ENCODE data around the gene CARS1.
A peak's percentile ranks its signal among the peaks of the same experiment; 100 is the strongest.

Gene CARS1

DNA sequence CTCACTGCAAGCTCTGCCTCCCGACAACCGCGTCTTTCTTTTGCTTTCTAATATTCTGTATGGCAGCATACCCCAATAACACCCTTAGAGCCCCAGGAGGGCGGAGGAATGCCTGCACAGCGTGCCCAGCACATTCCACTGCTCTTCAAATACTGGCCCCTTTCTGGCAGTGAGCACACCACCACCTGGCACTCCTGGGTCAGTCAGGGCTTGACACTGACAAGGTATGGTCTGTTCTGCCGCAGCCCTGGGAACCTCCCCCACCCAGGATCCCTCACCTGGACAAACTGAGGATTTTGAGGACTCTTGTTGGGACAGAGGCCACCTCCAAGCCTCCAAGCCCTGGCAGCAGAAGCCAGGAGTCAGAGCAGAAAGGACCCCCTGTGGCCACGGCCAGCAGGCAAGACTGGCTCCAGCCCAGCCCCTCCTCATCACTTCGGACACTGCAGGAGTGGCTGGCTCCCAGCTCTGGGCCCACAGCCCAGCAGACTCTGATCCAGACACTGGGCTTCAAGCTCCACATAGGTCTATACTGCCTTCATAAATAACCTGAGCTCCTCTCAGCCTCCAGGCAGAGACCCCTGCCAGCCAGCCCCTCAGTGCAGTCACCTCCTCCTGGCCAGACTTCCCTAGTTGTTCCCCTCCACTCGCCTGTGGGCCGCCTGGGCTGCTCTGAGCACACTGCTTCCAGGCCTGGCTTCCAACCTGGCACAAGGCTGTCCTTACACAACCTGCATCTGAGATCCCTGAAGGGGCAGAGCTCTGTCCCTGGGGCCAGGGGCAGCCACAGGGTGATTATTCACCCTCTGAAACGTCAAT lies 14.5 kb downstream of the CARS1 start:
- CTCF ChIA-PET, result interaction anchor here (1.0 to 1.3 kb wide), 2 partner anchors 38 to 46 kb away, joined by 3 to 4 read pairs; no protein-coding TSS in a partner anchor
- H3K27ac ChIP-seq (ENCODE audit: insufficient read depth in 1 of 2, low read depth in 1 of 2, low read length in 2 of 2, poor library complexity in 1 of 2, severe bottlenecking in 2 of 2), result no peak overlapping the region

DNA sequence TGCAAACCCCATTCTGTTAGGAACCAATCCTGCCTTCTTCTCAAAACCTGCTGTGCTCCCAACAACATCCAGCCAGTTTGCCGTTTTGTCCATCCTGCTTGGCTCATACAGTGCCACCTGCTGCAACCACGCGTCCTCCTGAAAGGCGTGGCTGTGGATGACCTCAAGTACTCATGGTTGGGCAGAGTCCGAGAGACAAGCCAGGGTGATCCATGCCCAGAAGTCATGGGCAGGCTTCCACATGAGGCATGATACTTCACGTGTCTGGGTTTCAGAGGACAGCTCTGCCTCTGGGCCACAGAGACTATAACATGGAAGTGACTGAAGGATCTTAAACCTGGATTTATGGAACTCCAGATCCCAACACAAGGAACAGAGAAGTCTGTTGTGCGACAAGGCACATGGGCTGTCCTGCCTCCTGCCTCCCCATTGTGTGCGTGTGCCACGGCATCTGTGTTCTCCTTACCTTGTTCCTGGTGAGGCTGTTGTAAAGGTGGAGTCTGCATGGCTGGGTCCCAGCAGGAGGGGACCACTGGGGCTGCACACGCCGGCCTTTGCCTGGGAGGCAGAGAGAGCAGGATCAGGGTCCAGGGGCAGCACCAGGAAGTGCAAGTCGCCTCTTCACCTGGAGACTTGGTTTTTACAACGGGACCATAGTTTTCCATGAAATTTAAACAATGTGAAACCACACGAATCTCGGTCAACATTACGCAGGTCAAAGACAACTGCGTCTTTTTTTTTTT lies 15.4 kb downstream of the CARS1 start:
- H3K4me3 ChIP-seq (ENCODE audit: control insufficient read depth in 1 of 7, extremely low read depth in 1 of 7, insufficient read depth in 4 of 7, low read depth in 2 of 7, low read length in 6 of 7), result no peak overlapping the region
- H3K9me3 ChIP-seq (ENCODE audit: control extremely low read depth in 1 of 5, control insufficient read depth in 4 of 5, insufficient read depth in 2 of 5, low read depth in 1 of 5, low read length in 4 of 5), result no peaks in the 10 kb centered on the region
- peaks cover 12 to 76% (median 54%) of the 10 kb centered on the region in 4 experiments for H3K36me3 ChIP-seq (ENCODE audit: control insufficient read depth in 4 of 4, insufficient read depth in 4 of 4, low read length in 3 of 4)

More for the DNA sequence above, 14.5 kb downstream of the CARS1 start:
- DNase-seq, result no peak
- Histone ChIP-seq H3K4me1 (ENCODE audit: control extremely low read depth in 1 of 4, control insufficient read depth in 4 of 4, insufficient read depth in 4 of 4, low read length in 3 of 4) (no peaks in the 10 kb centered on the region), H3K9me3 (ENCODE audit: control extremely low read depth in 1 of 5, control insufficient read depth in 4 of 5, insufficient read depth in 2 of 5, low read depth in 1 of 5, low read length in 4 of 5) (no peaks in the 10 kb centered on the region), H3K27me3 (replicated peaks in 2 of 5; ENCODE audit: control insufficient read depth in 4 of 5, insufficient read depth in 5 of 5, low read length in 4 of 5) (no peaks in the 10 kb centered on the region), H3K36me3 (ENCODE audit: control insufficient read depth in 4 of 4, insufficient read depth in 4 of 4, low read length in 3 of 4) (peaks cover 12 to 69% (median 51%) of the 10 kb centered on the region in 4 experiments), H3K4me3 (ENCODE audit: control insufficient read depth in 1 of 7, extremely low read depth in 1 of 7, insufficient read depth in 4 of 7, low read depth in 2 of 7, low read length in 6 of 7) (no peak overlapping the region)
- 98% methylated on average over 6 of the region's 11 CpGs for WGBS (ENCODE audit: insufficient coverage)
- POLR2A ChIA-PET, result no interaction called here

DNA sequence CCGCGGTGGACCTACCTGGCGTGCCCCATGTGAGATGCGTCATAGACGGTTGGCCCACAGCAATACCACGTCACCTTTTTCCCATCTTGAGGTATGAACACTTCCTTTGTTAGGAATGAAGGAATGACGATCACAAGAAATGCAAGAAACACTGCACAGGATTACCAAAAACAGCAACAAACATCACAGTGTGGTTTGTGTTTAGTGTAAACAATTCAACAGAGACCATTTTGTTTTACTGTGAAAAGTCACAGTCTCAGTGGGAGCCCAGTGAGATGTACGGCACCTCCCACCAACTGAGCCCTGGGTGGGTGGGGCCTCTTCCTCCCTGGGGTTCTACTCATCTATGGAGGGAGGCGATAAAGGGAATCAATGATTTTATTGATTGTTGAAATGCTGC lies 16.3 kb downstream of the CARS1 start:
- H3K9me3 ChIP-seq (ENCODE audit: control extremely low read depth in 1 of 5, control insufficient read depth in 4 of 5, insufficient read depth in 2 of 5, low read depth in 1 of 5, low read length in 4 of 5), result no peaks in the 10 kb centered on the region
- no peaks in the 10 kb centered on the region for H3K27me3 ChIP-seq (replicated peaks in 2 of 5; ENCODE audit: control insufficient read depth in 4 of 5, insufficient read depth in 5 of 5, low read length in 4 of 5)
- CTCF ChIA-PET, result interaction anchor here (0.5 to 8.7 kb wide), 3 partner anchors 10 to 66 kb away, joined by 4 to 87 read pairs (median 63); no protein-coding TSS in a partner anchor
- POLR2A ChIA-PET, result no interaction called here
- 91% methylated on average over 5 of the region's 9 CpGs for WGBS (ENCODE audit: insufficient coverage)
- H3K36me3 ChIP-seq (ENCODE audit: control insufficient read depth in 4 of 4, insufficient read depth in 4 of 4, low read length in 3 of 4), result peaks cover 12 to 77% (median 52%) of the 10 kb centered on the region in 4 experiments
- no peak overlapping the region for H3K4me3 ChIP-seq (ENCODE audit: control insufficient read depth in 1 of 7, extremely low read depth in 1 of 7, insufficient read depth in 4 of 7, low read depth in 2 of 7, low read length in 6 of 7)
- no peak overlapping the region for H3K27ac ChIP-seq (ENCODE audit: insufficient read depth in 1 of 2, low read depth in 1 of 2, low read length in 2 of 2, poor library complexity in 1 of 2, severe bottlenecking in 2 of 2)
- no peak for DNase-seq
- H3K4me1 ChIP-seq (ENCODE audit: control extremely low read depth in 1 of 4, control insufficient read depth in 4 of 4, insufficient read depth in 4 of 4, low read length in 3 of 4), result peaks cover 0 to 14% (median 5%) of the 10 kb centered on the region in 4 experiments

More for the DNA sequence above, 15.4 kb downstream of the CARS1 start:
- peaks cover 0 to 4% (median 2%) of the 10 kb centered on the region in 4 experiments for H3K4me1 ChIP-seq (ENCODE audit: control extremely low read depth in 1 of 4, control insufficient read depth in 4 of 4, insufficient read depth in 4 of 4, low read length in 3 of 4)
- no peak overlapping the region for H3K27ac ChIP-seq (ENCODE audit: insufficient read depth in 1 of 2, low read depth in 1 of 2, low read length in 2 of 2, poor library complexity in 1 of 2, severe bottlenecking in 2 of 2)
- POLR2A ChIA-PET, result no interaction called here
- no peak for DNase-seq
- WGBS (ENCODE audit: insufficient coverage), result 96% methylated on average over 17 of the region's 17 CpGs
- no peaks in the 10 kb centered on the region for H3K27me3 ChIP-seq (replicated peaks in 2 of 5; ENCODE audit: control insufficient read depth in 4 of 5, insufficient read depth in 5 of 5, low read length in 4 of 5)
- CTCF ChIA-PET, result interaction anchor here (7.2 to 8.7 kb wide), 2 partner anchors 9 to 49 kb away, joined by 63 to 87 read pairs; no protein-coding TSS in a partner anchor

DNA sequence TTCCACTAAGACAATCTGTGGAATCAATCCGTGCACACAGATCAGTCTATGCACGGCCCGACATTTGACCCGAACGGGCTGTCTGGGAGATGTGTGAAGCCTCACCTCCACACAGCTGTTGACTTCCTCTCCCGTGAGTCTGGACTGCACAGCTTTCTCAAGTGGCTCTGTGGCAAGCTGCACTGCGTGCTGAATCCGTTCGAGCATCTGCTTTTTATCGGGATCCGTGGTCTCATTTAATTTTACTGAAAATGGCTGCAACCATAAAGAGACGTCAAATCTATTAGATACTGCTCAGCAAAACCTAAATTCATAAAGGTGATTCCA lies 19.3 kb downstream of the CARS1 start:
- H3K27me3 ChIP-seq (replicated peaks in 2 of 5; ENCODE audit: control insufficient read depth in 4 of 5, insufficient read depth in 5 of 5, low read length in 4 of 5), result no peaks in the 10 kb centered on the region
- POLR2A ChIA-PET, result no interaction called here
- 93% methylated on average over 11 of the region's 12 CpGs for WGBS (ENCODE audit: insufficient coverage)
- peaks cover 11 to 75% (median 52%) of the 10 kb centered on the region in 4 experiments for H3K36me3 ChIP-seq (ENCODE audit: control insufficient read depth in 4 of 4, insufficient read depth in 4 of 4, low read length in 3 of 4)
- H3K27ac ChIP-seq (ENCODE audit: insufficient read depth in 1 of 2, low read depth in 1 of 2, low read length in 2 of 2, poor library complexity in 1 of 2, severe bottlenecking in 2 of 2), result no peak overlapping the region
- CTCF ChIA-PET, result interaction anchor here (0.8 to 8.7 kb wide), 13 partner anchors 8 to 185 kb away, joined by 3 to 87 read pairs (median 3); partner anchors contain the start of gene CARS1
- no peak overlapping the region for H3K4me3 ChIP-seq (ENCODE audit: control insufficient read depth in 1 of 7, extremely low read depth in 1 of 7, insufficient read depth in 4 of 7, low read depth in 2 of 7, low read length in 6 of 7)
- peaks cover 0 to 14% (median 5%) of the 10 kb centered on the region in 4 experiments for H3K4me1 ChIP-seq (ENCODE audit: control extremely low read depth in 1 of 4, control insufficient read depth in 4 of 4, insufficient read depth in 4 of 4, low read length in 3 of 4)
- no peaks in the 10 kb centered on the region for H3K9me3 ChIP-seq (ENCODE audit: control extremely low read depth in 1 of 5, control insufficient read depth in 4 of 5, insufficient read depth in 2 of 5, low read depth in 1 of 5, low read length in 4 of 5)
- DNase-seq, result no peak

DNA sequence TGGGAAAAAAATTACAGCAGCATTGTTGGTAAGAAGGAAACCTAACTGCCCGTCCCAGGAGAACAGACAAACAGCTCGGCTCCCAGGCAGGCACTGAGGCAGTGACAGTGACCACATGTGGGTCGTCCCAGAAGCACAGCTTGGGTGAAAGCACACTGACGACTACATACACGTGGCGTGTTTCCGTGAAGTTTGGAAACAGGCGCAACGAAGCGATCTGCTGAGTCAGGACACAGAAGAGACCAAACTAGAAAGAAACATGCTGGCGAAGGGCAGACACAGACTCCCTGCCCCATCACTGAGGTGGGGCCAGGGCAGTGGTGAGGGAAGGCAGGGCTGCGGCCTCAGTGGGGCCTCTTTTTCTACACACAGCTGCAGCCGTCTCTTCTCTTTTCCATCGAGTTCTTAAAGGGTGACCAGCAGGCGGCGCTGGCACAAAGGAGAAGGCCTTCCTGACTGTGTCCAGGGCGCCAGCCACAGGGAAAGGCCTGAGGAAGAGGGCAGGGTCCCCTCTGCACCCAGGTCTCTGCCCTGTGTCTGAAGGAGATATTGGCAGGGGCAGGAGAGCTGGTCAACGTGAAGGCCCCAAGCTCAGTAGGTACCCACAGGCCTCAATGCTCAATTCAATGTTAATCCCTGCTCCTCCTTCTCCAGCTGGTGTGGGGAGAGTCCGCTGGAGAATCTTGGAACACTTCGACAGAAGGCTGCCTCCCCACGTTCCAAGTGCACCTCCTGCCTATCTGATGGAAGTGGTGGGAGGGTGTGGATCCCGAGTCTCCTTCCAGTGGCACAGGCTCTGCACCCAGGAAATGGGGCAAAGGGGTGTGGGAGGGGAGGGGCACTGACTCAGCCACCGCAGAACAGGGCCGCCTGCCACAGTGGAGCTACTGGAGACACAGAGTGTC lies 19.9 kb downstream of the CARS1 start:
- Histone ChIP-seq H3K36me3 (ENCODE audit: control insufficient read depth in 4 of 4, insufficient read depth in 4 of 4, low read length in 3 of 4) (peaks cover 13 to 77% (median 54%) of the 10 kb centered on the region in 4 experiments), H3K27me3 (replicated peaks in 2 of 5; ENCODE audit: control insufficient read depth in 4 of 5, insufficient read depth in 5 of 5, low read length in 4 of 5) (no peaks in the 10 kb centered on the region), H3K4me3 (ENCODE audit: control insufficient read depth in 1 of 7, extremely low read depth in 1 of 7, insufficient read depth in 4 of 7, low read depth in 2 of 7, low read length in 6 of 7) (no peak overlapping the region), H3K4me1 (ENCODE audit: control extremely low read depth in 1 of 4, control insufficient read depth in 4 of 4, insufficient read depth in 4 of 4, low read length in 3 of 4) (peaks cover 0 to 14% (median 5%) of the 10 kb centered on the region in 4 experiments), H3K9me3 (ENCODE audit: control extremely low read depth in 1 of 5, control insufficient read depth in 4 of 5, insufficient read depth in 2 of 5, low read depth in 1 of 5, low read length in 4 of 5) (no peaks in the 10 kb centered on the region), H3K27ac (ENCODE audit: insufficient read depth in 1 of 2, low read depth in 1 of 2, low read length in 2 of 2, poor library complexity in 1 of 2, severe bottlenecking in 2 of 2) (no peak overlapping the region)
- peak; percentile 54 to 67 (median 65) for DNase-seq
- POLR2A ChIA-PET, result no interaction called here
- 78% methylated on average over 15 of the region's 24 CpGs for WGBS (ENCODE audit: insufficient coverage)
- CTCF ChIA-PET, result interaction anchor here (0.7 to 8.7 kb wide), 18 partner anchors 9 to 192 kb away, joined by 3 to 87 read pairs (median 3); partner anchors contain the start of gene CARS1

DNA sequence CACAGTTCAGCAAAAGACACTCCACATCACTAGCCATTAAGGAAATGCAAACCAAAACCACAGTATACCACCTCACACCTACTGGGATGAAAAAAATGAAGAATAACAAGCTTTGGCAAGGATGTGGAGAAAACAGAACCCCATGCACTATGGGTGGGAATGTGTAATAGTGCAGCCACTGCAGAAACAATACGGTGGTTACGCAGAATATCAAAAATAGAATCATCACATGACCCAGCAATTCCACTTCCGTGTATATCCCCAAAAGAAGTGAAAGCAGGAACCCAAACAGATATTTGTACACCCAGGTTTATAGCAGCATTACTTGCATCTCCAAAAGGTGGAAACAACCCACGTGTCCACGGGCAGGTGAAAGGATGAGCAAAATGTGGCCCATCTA lies 20.8 kb downstream of the CARS1 start:
- Histone ChIP-seq H3K4me1 (ENCODE audit: control extremely low read depth in 1 of 4, control insufficient read depth in 4 of 4, insufficient read depth in 4 of 4, low read length in 3 of 4) (peaks cover 0 to 14% (median 5%) of the 10 kb centered on the region in 4 experiments), H3K4me3 (ENCODE audit: control insufficient read depth in 1 of 7, extremely low read depth in 1 of 7, insufficient read depth in 4 of 7, low read depth in 2 of 7, low read length in 6 of 7) (peak overlapping the region in 1 of 7 experiments; percentile 0), H3K36me3 (ENCODE audit: control insufficient read depth in 4 of 4, insufficient read depth in 4 of 4, low read length in 3 of 4) (peaks cover 13 to 71% (median 48%) of the 10 kb centered on the region in 4 experiments), H3K9me3 (ENCODE audit: control extremely low read depth in 1 of 5, control insufficient read depth in 4 of 5, insufficient read depth in 2 of 5, low read depth in 1 of 5, low read length in 4 of 5) (no peaks in the 10 kb centered on the region), H3K27ac (ENCODE audit: insufficient read depth in 1 of 2, low read depth in 1 of 2, low read length in 2 of 2, poor library complexity in 1 of 2, severe bottlenecking in 2 of 2) (no peak overlapping the region), H3K27me3 (replicated peaks in 2 of 5; ENCODE audit: control insufficient read depth in 4 of 5, insufficient read depth in 5 of 5, low read length in 4 of 5) (no peaks in the 10 kb centered on the region)
- POLR2A ChIA-PET, result no interaction called here
- 67% methylated on average over 2 of the region's 5 CpGs for WGBS (ENCODE audit: insufficient coverage)
- peak in 2 of 3 donors; percentile 50 to 63 for DNase-seq
- CTCF ChIA-PET, result interaction anchor here (0.7 to 8.7 kb wide), 11 partner anchors 11 to 193 kb away, joined by 3 to 87 read pairs (median 6); partner anchors contain the start of gene CARS1

Measured in common myeloid progenitor, CD34-positive (primary cell).